22Rv1 (cell line): ENCODE measurements around the gene HMGXB4.
"Not testable (repeated sequence)": the region's sequence is repeated elsewhere in the genome, so short reads cannot be mapped to it uniquely, and the experiment has no call there.

Experiments used
- H3K27ac ChIP-seq: fragments of 450-650 bp; 2 replicates; pipeline ENCODE4 v1.5.1; 2017
- ZFX ChIP-seq: fragments of 450-650 bp; IDR thresholded peaks from 2 replicates; pipeline ENCODE4 v1.6.1; 2017; ENCODE audit warnings: antibody characterized with exemption, borderline replicate concordance
- TF ChIP-seq, protein P1 (sequence below): fragments of 450-650 bp; IDR thresholded peaks from 2 replicates; pipeline ENCODE4 v1.5.1; 2017; ENCODE audit warnings: mild to moderate bottlenecking

Gene HMGXB4

DNA sequence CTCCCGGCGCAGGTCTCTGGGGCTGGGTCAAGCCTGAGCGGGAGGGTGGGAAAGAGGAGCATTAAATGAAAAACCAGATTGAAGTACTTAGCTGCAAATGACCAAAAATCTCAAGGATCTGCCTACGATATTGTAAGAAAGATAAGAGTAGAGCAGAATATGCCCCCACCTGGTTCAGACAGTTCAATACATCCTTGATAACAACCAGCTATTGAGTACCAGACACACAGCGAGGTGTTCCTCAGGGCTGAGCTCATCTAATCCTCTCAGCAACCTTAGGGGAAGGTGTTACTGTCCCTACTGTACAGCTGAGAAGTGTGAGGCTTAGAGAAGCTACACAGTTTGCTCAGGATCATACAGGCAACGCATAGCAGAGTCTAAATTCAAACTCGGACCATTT is 27.4 kb upstream of the HMGXB4 start:
- TF ChIP-seq, protein P1, sequence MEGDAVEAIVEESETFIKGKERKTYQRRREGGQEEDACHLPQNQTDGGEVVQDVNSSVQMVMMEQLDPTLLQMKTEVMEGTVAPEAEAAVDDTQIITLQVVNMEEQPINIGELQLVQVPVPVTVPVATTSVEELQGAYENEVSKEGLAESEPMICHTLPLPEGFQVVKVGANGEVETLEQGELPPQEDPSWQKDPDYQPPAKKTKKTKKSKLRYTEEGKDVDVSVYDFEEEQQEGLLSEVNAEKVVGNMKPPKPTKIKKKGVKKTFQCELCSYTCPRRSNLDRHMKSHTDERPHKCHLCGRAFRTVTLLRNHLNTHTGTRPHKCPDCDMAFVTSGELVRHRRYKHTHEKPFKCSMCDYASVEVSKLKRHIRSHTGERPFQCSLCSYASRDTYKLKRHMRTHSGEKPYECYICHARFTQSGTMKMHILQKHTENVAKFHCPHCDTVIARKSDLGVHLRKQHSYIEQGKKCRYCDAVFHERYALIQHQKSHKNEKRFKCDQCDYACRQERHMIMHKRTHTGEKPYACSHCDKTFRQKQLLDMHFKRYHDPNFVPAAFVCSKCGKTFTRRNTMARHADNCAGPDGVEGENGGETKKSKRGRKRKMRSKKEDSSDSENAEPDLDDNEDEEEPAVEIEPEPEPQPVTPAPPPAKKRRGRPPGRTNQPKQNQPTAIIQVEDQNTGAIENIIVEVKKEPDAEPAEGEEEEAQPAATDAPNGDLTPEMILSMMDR = no peak
- TF ChIP-seq ZFX = no peak
- H3K27ac ChIP-seq = no peak overlapping the region

DNA sequence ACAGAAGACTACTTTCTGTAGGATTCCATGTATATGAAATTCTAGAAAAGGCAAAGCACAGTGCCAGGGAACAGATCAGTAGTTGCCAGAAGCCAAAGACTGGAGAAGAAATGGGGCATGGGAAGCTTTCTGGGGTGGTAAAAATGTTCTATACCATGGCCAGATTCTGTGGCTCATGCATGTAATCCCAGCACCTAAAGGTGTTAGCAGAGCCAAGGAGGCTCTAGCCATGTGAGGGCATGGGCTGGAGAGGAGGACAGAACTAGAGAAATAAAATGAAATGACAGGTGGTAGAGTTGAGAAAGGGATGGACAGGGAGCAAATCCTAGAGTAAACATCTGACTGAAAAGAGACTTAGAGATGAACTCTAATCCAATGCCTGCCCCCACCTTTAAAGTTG is 26.9 kb upstream of the HMGXB4 start:
- peak overlapping the region; percentile 82 for H3K27ac ChIP-seq
- TF ChIP-seq, protein P1 = no peak
- no peak for TF ChIP-seq ZFX

DNA sequence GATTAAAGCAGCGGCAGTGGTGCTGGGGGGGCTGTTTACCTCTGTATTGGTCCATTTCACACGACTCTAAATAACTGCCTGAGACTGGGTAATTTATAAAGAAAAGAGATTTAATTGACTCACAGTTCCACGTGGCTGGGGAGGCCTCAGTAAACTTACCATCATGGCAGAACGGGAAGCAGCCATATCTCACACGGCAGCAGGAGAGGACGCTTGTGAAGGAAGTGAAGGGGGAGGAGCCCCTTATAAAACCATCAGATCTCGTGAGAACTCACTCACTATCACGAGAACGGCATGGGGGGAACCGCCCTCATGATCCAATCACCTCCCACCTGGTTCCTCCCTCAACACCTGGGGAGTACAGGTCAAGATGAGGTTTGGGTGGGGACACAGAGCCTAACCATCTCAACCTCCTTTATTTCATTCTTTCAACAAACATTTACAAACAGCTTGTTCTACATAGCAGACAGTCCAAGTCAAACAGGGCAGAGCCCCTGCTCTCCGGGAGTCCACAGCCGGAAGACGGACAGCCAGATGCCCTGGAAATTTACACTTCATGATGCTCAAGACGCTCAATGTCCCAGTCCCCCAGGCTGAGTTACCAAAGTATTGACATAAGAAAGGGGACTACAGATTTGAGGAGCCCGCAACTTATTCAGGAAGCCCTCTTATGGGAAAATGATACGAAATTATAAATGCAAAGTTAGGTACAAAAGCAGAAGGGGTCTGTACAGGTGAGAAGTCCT is 26.3 kb upstream of the HMGXB4 start:
- peak overlapping the region; percentile 82 for H3K27ac ChIP-seq
- TF ChIP-seq, protein P1 = no peak
- no peak for TF ChIP-seq ZFX

DNA sequence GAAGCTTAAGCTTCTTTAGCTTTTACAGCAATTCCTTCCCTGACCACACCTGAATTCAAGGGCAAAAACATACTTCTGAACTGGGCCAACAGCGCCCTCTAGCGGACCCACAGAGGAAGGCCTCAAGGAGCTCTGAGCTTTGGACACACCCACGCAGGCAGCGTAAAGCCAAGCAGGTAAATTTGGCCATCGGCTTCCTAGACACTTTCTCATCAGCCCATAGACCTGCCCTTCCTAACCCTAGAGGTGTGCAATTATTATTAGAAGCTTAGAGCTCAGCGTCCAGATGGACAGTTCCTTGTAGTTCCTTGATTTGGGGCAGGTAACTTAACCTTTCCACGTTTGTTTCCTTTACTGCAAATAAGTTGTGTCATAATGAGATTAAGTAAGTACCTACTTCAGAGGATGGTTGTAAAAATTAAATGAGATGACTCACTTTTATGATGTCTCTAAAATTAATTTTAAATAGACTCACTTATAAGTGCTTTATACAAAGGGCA is 25.7 kb upstream of the HMGXB4 start:
- TF ChIP-seq ZFX = no peak
- TF ChIP-seq, protein P1 = peak; percentile 96
- peak overlapping the region; percentile 82 for H3K27ac ChIP-seq

DNA sequence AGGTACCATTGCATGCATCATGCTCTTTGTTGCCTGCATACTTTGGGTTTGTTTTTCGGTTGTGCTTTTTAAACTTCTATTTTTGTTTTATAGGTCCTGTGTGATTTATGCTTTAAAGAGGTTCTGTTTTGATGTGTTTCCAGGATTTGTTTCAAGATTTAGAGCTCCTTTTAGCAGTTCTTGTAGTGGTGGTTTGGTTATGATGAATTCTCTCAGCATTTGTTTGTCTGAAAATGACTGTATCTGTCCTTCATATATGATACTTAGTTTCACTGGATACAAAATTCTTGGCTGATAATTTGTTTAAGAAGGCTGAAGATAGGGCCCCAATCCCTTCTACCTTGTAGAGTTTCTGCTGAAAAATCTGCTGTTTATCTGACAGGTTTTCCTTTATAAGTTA is 18.5 kb upstream of the HMGXB4 start:
- H3K27ac ChIP-seq = not testable (repeated sequence)

DNA sequence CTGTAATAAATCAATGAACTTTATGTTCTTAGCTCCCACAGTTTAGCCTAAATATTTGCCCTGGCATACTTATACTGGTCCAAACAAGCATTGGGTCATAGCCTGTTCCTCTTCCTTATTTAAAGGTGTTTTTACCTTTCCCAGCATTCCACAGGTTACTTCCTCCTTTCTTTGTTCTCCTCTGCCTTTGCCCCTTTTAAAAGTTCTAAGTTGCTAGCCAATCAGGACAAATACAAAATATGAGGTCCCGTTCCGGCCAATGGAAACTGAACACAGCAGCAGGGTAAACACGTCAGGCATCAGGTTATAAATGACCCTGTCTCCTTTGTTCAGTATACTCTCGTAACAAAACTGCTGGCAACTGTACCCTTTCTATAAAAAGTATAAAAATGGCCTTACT is 12.8 kb upstream of the HMGXB4 start:
- not testable (repeated sequence) for H3K27ac ChIP-seq

DNA sequence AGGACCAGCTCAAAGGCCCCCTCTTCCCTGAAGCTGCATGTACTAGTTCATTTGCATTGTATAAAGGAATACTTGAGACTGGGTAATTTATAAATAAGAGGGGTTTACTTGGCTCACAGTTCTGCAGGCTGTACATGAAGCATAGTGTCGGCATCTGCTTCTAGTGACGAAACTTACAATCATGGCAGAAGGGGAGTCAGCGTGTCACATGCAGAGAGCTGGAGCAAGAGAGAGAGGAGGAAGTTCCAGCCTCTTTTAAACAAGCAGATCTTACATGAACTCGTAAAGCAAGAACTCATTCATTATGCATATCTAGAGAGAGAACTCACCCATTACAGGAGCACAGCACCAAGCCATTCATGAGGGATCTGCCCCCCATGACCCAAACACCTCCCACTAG is 7.1 kb upstream of the HMGXB4 start:
- TF ChIP-seq ZFX = no peak
- TF ChIP-seq, protein P1 = no peak
- no peak overlapping the region for H3K27ac ChIP-seq

DNA sequence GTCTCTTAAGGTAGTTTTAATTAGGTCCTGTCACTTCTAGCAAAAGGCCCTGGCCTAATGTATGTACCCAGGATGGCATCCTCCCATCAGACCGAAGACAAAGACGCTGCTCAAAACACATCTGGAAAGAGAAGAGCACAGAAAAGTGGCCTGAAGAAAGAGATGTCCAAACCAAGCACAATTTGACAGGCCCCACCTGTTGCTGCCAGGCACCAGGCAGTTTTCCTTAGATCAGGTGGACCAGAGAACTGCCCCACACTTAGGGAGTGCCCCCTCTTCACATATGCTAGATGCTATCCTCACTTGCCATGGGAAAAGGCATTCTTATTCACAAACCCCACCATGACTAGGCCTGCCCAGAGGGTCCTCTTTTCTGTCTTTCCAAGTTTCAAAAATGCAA is 3.3 kb upstream of the HMGXB4 start:
- TF ChIP-seq ZFX = no peak
- TF ChIP-seq, protein P1 = no peak
- H3K27ac ChIP-seq = no peak overlapping the region
